ENCODE data around the gene GABRB1.

Gene GABRB1

DNA sequence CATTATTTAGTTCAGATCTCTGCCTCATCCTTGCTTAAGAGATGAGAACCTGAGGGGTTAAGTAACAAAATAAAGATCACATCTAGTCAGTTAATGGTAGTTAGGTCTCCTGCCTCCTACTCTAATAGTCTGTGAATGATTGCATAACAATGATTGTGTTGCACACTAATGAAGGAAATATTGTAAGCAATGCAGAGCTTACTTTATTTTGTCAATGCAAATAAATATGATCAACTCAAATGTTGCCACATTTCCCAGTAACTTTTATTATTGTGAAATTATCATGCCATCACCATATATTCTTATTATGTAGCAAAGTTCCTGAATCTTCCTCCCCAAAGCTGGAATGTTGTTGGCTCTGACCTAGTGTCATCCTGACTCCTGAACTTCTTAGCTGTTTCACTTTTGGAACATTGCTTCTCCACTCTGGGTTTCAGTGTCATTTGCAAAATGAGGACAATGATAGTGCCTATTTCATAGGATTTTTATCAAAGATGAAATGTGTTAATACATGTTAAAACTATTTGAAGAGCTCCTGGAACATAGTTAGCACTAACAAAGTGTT is 20.9 kb upstream of the GABRB1 start:
- peak; percentile 21; the same call in 1 of the 3 replicates for ATAC-seq (ENCODE audit: insufficient read depth, low read depth)

DNA sequence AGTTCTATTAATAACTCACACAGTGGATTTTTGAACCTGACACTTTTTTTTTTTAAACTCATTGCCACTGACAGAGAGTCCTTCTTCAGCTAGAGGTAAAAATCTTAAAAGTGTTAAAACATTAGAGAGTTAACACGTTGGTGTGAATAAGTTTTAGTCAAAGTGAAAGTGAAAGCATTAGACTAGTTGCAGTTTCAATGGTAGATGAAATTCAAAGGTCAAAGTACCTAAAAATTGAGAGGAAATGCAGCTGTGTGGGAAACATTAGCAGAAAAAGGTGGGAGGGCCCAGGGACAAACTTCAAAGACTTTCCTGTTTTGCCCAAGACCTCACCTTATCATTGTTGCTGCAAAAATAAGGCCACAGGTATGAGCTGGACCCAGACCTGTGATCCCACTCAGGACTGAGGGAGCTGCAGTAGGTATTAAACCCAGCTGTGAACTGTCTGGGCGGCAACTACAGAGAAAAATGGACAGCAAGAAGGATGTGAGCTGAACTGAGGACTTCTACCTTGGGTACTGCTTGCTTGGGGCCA is 20.4 kb upstream of the GABRB1 start:
- Histone ChIP-seq H3K9ac (ENCODE audit: low read depth, low read length) (peak overlapping the region; percentile 19; the same call in 1 of the 2 replicates), H3K36me3 (ENCODE audit: insufficient read depth, low read length) (no peaks in the 10 kb centered on the region), H3K4me1 (ENCODE audit: insufficient read depth, low read length) (peaks cover 14% of the 10 kb centered on the region), H3K9me3 (ENCODE audit: insufficient read depth, low read length, severe bottlenecking) (peaks cover 4% of the 10 kb centered on the region), H3K4me3 (ENCODE audit: low read depth in 1 of 2, low read length in 2 of 2) (peak overlapping the region in 1 of 2 experiments; percentile 33; a peak in 2 of 4 replicates), H4K20me1 (ENCODE audit: insufficient read depth, low read length) (no peaks in the 10 kb centered on the region), H3K4me2 (ENCODE audit: insufficient read depth, low read length) (peak overlapping the region; percentile 55), H3K79me2 (ENCODE audit: insufficient read depth, low read length) (no peaks in the 10 kb centered on the region), H3K27ac (ENCODE audit: low read length) (peak overlapping the region; percentile 62), H2AFZ (ENCODE audit: low read depth, low read length) (peak overlapping the region; percentile 82), H3K27me3 (ENCODE audit: insufficient read depth, low read length, poor library complexity) (peaks cover 3% of the 10 kb centered on the region)
- TF ChIP-seq CTCF (IDR thresholded peaks at IDR 0.05; ENCODE audit: borderline replicate concordance, extremely low read depth, low read length, poor library complexity, severe bottlenecking), result no peak
- no peak for TF ChIP-seq EZH2 (IDR thresholded peaks at IDR 0.05; ENCODE audit: borderline replicate concordance, low read depth, low read length, severe bottlenecking)
- DNase-seq, result peak; percentile 49
- peak; percentile 88 for ATAC-seq (ENCODE audit: insufficient read depth, low read depth)

More for the DNA sequence above, 20.9 kb upstream of the GABRB1 start:
- TF ChIP-seq CTCF (IDR thresholded peaks at IDR 0.05; ENCODE audit: borderline replicate concordance, extremely low read depth, low read length, poor library complexity, severe bottlenecking) (no peak), EZH2 (IDR thresholded peaks at IDR 0.05; ENCODE audit: borderline replicate concordance, low read depth, low read length, severe bottlenecking) (no peak)
- H2AFZ ChIP-seq (ENCODE audit: low read depth, low read length), result peak overlapping the region; percentile 82
- DNase-seq, result no peak
- no peaks in the 10 kb centered on the region for H3K79me2 ChIP-seq (ENCODE audit: insufficient read depth, low read length)
- no peaks in the 10 kb centered on the region for H4K20me1 ChIP-seq (ENCODE audit: insufficient read depth, low read length)
- peaks cover 4% of the 10 kb centered on the region for H3K9me3 ChIP-seq (ENCODE audit: insufficient read depth, low read length, severe bottlenecking)
- H3K27me3 ChIP-seq (ENCODE audit: insufficient read depth, low read length, poor library complexity), result no peaks in the 10 kb centered on the region
- peak overlapping the region; percentile 55 for H3K4me2 ChIP-seq (ENCODE audit: insufficient read depth, low read length)
- peak overlapping the region; percentile 62 for H3K27ac ChIP-seq (ENCODE audit: low read length)
- peak overlapping the region in 1 of 2 experiments; percentile 33; a peak in 2 of 4 replicates for H3K4me3 ChIP-seq (ENCODE audit: low read depth in 1 of 2, low read length in 2 of 2)
- peaks cover 14% of the 10 kb centered on the region for H3K4me1 ChIP-seq (ENCODE audit: insufficient read depth, low read length)
- peak overlapping the region; percentile 19; the same call in 1 of the 2 replicates for H3K9ac ChIP-seq (ENCODE audit: low read depth, low read length)
- H3K36me3 ChIP-seq (ENCODE audit: insufficient read depth, low read length), result no peaks in the 10 kb centered on the region

GRCh38 chr4:47012676-47013075 is 18.7 kb upstream of the GABRB1 start:
- TF ChIP-seq EZH2 (IDR thresholded peaks at IDR 0.05; ENCODE audit: borderline replicate concordance, low read depth, low read length, severe bottlenecking), result no peak
- TF ChIP-seq CTCF (IDR thresholded peaks at IDR 0.05; ENCODE audit: borderline replicate concordance, extremely low read depth, low read length, poor library complexity, severe bottlenecking), result no peak
- DNase-seq, result no peak
- H3K9ac ChIP-seq (ENCODE audit: low read depth, low read length), result no peak overlapping the region
- ATAC-seq (ENCODE audit: insufficient read depth, low read depth), result no peak
- no peak overlapping the region for H3K27ac ChIP-seq (ENCODE audit: low read length)
- no peaks in the 10 kb centered on the region for H3K36me3 ChIP-seq (ENCODE audit: insufficient read depth, low read length)
- H3K27me3 ChIP-seq (ENCODE audit: insufficient read depth, low read length, poor library complexity), result peaks cover 4% of the 10 kb centered on the region
- H3K4me1 ChIP-seq (ENCODE audit: insufficient read depth, low read length), result peaks cover 14% of the 10 kb centered on the region
- H3K4me2 ChIP-seq (ENCODE audit: insufficient read depth, low read length), result no peak overlapping the region
- peaks cover 4% of the 10 kb centered on the region for H3K9me3 ChIP-seq (ENCODE audit: insufficient read depth, low read length, severe bottlenecking)
- H3K79me2 ChIP-seq (ENCODE audit: insufficient read depth, low read length), result no peaks in the 10 kb centered on the region
- H3K4me3 ChIP-seq (ENCODE audit: low read depth in 1 of 2, low read length in 2 of 2), result no peak overlapping the region
- peak overlapping the region; percentile 38 for H2AFZ ChIP-seq (ENCODE audit: low read depth, low read length)
- H4K20me1 ChIP-seq (ENCODE audit: insufficient read depth, low read length), result no peaks in the 10 kb centered on the region

All from DND-41 (cell line).